Mesothelial cell of epicardium (in vitro differentiated cells): Measurements from ENCODE around the gene TRABD2A. TPM values are rescaled to one million over a fixed set of nuclear protein-coding genes. Genes with fewer than 3 reads are reported as not detected.

ENCODE experiments used
- DNase-seq, 2 experiments: peaks; one replicate each; pipeline ENCODE4 v3.0.0; 2021; ENCODE audit warnings: low spot score in 2 of 2; ENCODE audit not compliant: unreplicated experiment in 2 of 2
- H3K27ac Mint-ChIP-seq: 2 replicates; pipeline ENCODE4 v1.8.0; 2021; ENCODE audit warnings: mixed read lengths
- H3K27me3 Mint-ChIP-seq: 2 replicates; pipeline ENCODE4 v1.8.0; 2021; ENCODE audit warnings: low read depth, mixed read lengths
- H3K36me3 Mint-ChIP-seq: 2 replicates; pipeline ENCODE4 v1.8.0; 2021; ENCODE audit warnings: mixed read lengths
- H3K4me1 Mint-ChIP-seq: 2 replicates; pipeline ENCODE4 v1.8.0; 2021; ENCODE audit warnings: mixed read lengths
- H3K4me3 Mint-ChIP-seq: 2 replicates; pipeline ENCODE4 v1.8.0; 2021; ENCODE audit warnings: mild to moderate bottlenecking, moderate library complexity, mixed read lengths
- H3K9me3 Mint-ChIP-seq: 2 replicates; pipeline ENCODE4 v1.8.0; 2021; ENCODE audit warnings: mixed read lengths
- CTCF ChIP-seq: fragments of 200-600 bp; sonication (generic); IDR thresholded peaks from one replicate; pipeline ENCODE4 v1.5.0; 2021; ENCODE audit warnings: antibody characterized with exemption; ENCODE audit not compliant: unreplicated experiment
- total RNA-seq: library from RNA; stranded (reverse); gene quantifications from 3 replicates; pipeline ENCODE4 v1.2.1, GENCODE V29; 2021

The TRABD2A gene
- total RNA-seq, 1 donor from 2014 or later = 0.45 TPM

GRCh38 chr2:84786601-84787000, 94.3 kb downstream of the TRABD2A start:
- Mint-ChIP-seq H3K4me3 (no peak overlapping the region), H3K36me3 (no peaks in the 10 kb centered on the region), H3K27me3 (no peaks in the 10 kb centered on the region), H3K9me3 (no peaks in the 10 kb centered on the region), H3K27ac (no peak overlapping the region), H3K4me1 (no peaks in the 10 kb centered on the region)
- no peak for DNase-seq
- TF ChIP-seq CTCF = no peak

- Mint-ChIP-seq H3K4me3 (no peak overlapping the region), H3K27me3 (no peaks in the 10 kb centered on the region), H3K9me3 (no peaks in the 10 kb centered on the region), H3K27ac (no peak overlapping the region), H3K4me1 (no peaks in the 10 kb centered on the region), H3K36me3 (no peaks in the 10 kb centered on the region)
- DNase-seq = no peak
- no peak for TF ChIP-seq CTCF
Observed at GRCh38 chr2:84785950-84786349, 94.9 kb downstream of the TRABD2A start.

- Mint-ChIP-seq H3K36me3 (no peaks in the 10 kb centered on the region), H3K27me3 (no peaks in the 10 kb centered on the region), H3K4me1 (no peaks in the 10 kb centered on the region), H3K27ac (no peak overlapping the region), H3K4me3 (no peak overlapping the region), H3K9me3 (no peaks in the 10 kb centered on the region)
- no peak for TF ChIP-seq CTCF
- no peak for DNase-seq
Observed at GRCh38 chr2:84782717-84783442, 98.0 kb downstream of the TRABD2A start.

GRCh38 chr2:84781942-84782716, 98.8 kb downstream of the TRABD2A start:
- DNase-seq = no peak
- H3K4me1 Mint-ChIP-seq = no peaks in the 10 kb centered on the region
- no peaks in the 10 kb centered on the region for H3K27me3 Mint-ChIP-seq
- no peak overlapping the region for H3K27ac Mint-ChIP-seq
- TF ChIP-seq CTCF = no peak
- no peak overlapping the region for H3K4me3 Mint-ChIP-seq
- H3K36me3 Mint-ChIP-seq = no peaks in the 10 kb centered on the region
- H3K9me3 Mint-ChIP-seq = peaks cover 4% of the 10 kb centered on the region

- H3K27me3 Mint-ChIP-seq = no peaks in the 10 kb centered on the region
- TF ChIP-seq CTCF = no peak
Observed at GRCh38 chr2:84779781-84780180, 101.1 kb downstream of the TRABD2A start.

More at GRCh38 chr2:84779781-84780180, 101.1 kb downstream of the TRABD2A start:
- H3K36me3 Mint-ChIP-seq = no peaks in the 10 kb centered on the region
- H3K9me3 Mint-ChIP-seq = peaks cover 22% of the 10 kb centered on the region
- DNase-seq = no peak
- no peaks in the 10 kb centered on the region for H3K4me1 Mint-ChIP-seq
- no peak overlapping the region for H3K4me3 Mint-ChIP-seq
- no peak overlapping the region for H3K27ac Mint-ChIP-seq
